MM.1S (cell line): ENCODE results near the gene AFAP1.

Experiments used
- DNase-seq: peaks from one replicate; pipeline ENCODE4 v3.0.0-alpha.2; 2015
- H2AFZ ChIP-seq: fragments of 300-600 bp; sonication (generic); 2 replicates; pipeline ENCODE4 v1.6.0; 2016; ENCODE audit warnings: antibody characterized with exemption, low read length
- H3F3A ChIP-seq: fragments of 300-600 bp; sonication (generic); 2 replicates; pipeline ENCODE4 v1.6.1; 2016; ENCODE audit warnings: mild to moderate bottlenecking, antibody characterized with exemption, low read length, moderate library complexity, mixed read lengths; ENCODE audit not compliant: insufficient read depth
- H3K27ac ChIP-seq: fragments of 300-600 bp; sonication (generic); 2 replicates; pipeline ENCODE4 v1.5.1; 2016; ENCODE audit warnings: mild to moderate bottlenecking, low read length
- H3K27me3 ChIP-seq: fragments of 300-600 bp; sonication (generic); replicated peaks from 2 replicates; pipeline ENCODE4 v1.6.0; 2016; ENCODE audit warnings: low read length; ENCODE audit not compliant: insufficient read depth
- H3K36me3 ChIP-seq: fragments of 300-600 bp; sonication (generic); replicated peaks from 2 replicates; pipeline ENCODE4 v1.6.1; 2016; ENCODE audit warnings: mild to moderate bottlenecking, low read length, mixed read lengths; ENCODE audit not compliant: insufficient read depth
- H3K4me1 ChIP-seq: fragments of 300-600 bp; sonication (generic); 2 replicates; pipeline ENCODE4 v1.6.1; 2016; ENCODE audit warnings: low read length, mixed read lengths
- H3K4me2 ChIP-seq: fragments of 300-600 bp; sonication (generic); 2 replicates; pipeline ENCODE4 v1.6.0; 2016; ENCODE audit warnings: low read depth, low read length
- H3K4me3 ChIP-seq: fragments of 300-600 bp; sonication (generic); 2 replicates; pipeline ENCODE4 v1.5.1; 2016; ENCODE audit warnings: low read length, mixed read lengths
- H3K79me2 ChIP-seq: fragments of 300-600 bp; sonication (generic); 2 replicates; pipeline ENCODE4 v1.6.1; 2016; ENCODE audit warnings: mixed run types, low read length, mixed read lengths
- H3K9ac ChIP-seq: fragments of 300-600 bp; sonication (generic); 2 replicates; pipeline ENCODE4 v1.6.1; 2016; ENCODE audit warnings: low read length, mixed read lengths
- H3K9me2 ChIP-seq: fragments of 300-600 bp; sonication (generic); replicated peaks from 2 replicates; pipeline ENCODE4 v1.6.1; 2016; ENCODE audit warnings: mild to moderate bottlenecking, low read length, mixed read lengths; ENCODE audit not compliant: insufficient read depth
- H3K9me3 ChIP-seq: fragments of 300-600 bp; sonication (generic); replicated peaks from 2 replicates; pipeline ENCODE4 v1.6.1; 2016; ENCODE audit warnings: mild to moderate bottlenecking, low read length, mixed read lengths; ENCODE audit not compliant: insufficient read depth
- H4K20me1 ChIP-seq: fragments of 300-600 bp; sonication (generic); 2 replicates; pipeline ENCODE4 v1.6.1; 2016; ENCODE audit warnings: mild to moderate bottlenecking, low read length, moderate library complexity, mixed read lengths; ENCODE audit not compliant: insufficient read depth
- EZH2 ChIP-seq: fragments of 300-600 bp; sonication (generic); optimal IDR thresholded peaks from 2 replicates; pipeline ENCODE3; 2017; ENCODE audit warnings: low read depth, mild to moderate bottlenecking, antibody characterized with exemption, low read length, mixed read lengths
- EZH2phosphoT487 ChIP-seq: fragments of 300-600 bp; sonication (generic); IDR thresholded peaks from 2 replicates; pipeline ENCODE4 v1.6.1; 2018; ENCODE audit warnings: antibody characterized with exemption, low read length
- TF ChIP-seq, protein P1 (sequence below): fragments of 300-600 bp; sonication (generic); IDR thresholded peaks from 2 replicates; pipeline ENCODE4 v1.5.1; 2016; ENCODE audit warnings: antibody characterized with exemption, low read length, mixed read lengths

AFAP1 gene

DNA sequence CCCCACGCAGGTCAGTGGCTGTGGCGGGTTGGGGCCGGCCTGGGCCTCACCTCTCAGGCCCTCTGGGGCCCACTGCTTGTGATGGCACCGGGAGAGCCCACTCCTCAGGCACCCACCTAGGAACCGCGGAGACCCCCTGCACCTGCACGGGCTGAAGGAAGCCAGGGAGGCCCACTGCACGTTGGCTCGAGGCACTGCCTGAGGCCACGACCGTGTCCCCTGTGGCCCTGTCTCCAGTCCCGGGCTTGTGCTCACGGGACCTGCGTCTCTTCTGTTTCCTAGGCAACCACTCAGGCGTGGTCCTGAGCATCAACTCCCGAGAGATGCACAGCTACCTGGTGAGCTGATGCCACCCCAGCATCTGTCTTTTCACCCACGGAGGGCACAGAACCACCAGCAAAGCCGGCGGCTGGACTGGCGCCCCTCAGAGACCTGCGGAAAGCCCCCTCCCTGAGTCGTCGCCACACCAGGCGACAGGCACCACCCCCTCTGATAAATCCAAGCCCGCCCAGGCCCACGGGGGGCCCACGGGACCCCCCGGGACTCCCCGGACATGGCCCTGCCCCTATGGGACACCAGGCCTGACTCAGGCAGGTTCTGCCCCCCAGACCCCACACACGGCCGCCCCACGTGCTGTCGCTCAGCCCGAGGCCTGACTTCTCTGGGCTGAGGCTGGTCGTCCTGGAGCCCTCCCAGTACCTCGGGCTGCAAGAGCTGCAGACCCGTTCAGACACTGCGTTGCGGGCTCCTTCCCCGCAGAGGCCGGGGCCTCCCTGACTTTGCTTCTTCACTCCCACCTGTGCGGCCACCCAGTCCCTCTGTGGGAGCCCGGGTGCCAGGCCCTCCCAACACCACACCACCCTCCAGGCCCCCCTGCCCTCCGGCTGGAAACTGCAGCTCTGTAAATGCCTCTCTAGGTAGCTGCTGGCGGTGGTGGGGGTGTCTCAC, 199.5 kb downstream of the AFAP1 start:
- no peak for DNase-seq
- Histone ChIP-seq H4K20me1 (no peaks in the 10 kb centered on the region), H3K4me2 (no peak overlapping the region), H3K9me3 (no peaks in the 10 kb centered on the region), H3K9ac (no peak overlapping the region), H2AFZ (no peak overlapping the region), H3K4me3 (no peak overlapping the region), H3K9me2 (no peaks in the 10 kb centered on the region), H3K79me2 (no peaks in the 10 kb centered on the region), H3F3A (no peaks in the 10 kb centered on the region), H3K4me1 (peaks cover 8% of the 10 kb centered on the region), H3K36me3 (no peaks in the 10 kb centered on the region), H3K27ac (no peak overlapping the region), H3K27me3 (peaks cover 82% of the 10 kb centered on the region)
- TF ChIP-seq EZH2 (no peak), EZH2phosphoT487 (no peak)
- TF ChIP-seq, protein P1, sequence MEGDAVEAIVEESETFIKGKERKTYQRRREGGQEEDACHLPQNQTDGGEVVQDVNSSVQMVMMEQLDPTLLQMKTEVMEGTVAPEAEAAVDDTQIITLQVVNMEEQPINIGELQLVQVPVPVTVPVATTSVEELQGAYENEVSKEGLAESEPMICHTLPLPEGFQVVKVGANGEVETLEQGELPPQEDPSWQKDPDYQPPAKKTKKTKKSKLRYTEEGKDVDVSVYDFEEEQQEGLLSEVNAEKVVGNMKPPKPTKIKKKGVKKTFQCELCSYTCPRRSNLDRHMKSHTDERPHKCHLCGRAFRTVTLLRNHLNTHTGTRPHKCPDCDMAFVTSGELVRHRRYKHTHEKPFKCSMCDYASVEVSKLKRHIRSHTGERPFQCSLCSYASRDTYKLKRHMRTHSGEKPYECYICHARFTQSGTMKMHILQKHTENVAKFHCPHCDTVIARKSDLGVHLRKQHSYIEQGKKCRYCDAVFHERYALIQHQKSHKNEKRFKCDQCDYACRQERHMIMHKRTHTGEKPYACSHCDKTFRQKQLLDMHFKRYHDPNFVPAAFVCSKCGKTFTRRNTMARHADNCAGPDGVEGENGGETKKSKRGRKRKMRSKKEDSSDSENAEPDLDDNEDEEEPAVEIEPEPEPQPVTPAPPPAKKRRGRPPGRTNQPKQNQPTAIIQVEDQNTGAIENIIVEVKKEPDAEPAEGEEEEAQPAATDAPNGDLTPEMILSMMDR = no peak

DNA sequence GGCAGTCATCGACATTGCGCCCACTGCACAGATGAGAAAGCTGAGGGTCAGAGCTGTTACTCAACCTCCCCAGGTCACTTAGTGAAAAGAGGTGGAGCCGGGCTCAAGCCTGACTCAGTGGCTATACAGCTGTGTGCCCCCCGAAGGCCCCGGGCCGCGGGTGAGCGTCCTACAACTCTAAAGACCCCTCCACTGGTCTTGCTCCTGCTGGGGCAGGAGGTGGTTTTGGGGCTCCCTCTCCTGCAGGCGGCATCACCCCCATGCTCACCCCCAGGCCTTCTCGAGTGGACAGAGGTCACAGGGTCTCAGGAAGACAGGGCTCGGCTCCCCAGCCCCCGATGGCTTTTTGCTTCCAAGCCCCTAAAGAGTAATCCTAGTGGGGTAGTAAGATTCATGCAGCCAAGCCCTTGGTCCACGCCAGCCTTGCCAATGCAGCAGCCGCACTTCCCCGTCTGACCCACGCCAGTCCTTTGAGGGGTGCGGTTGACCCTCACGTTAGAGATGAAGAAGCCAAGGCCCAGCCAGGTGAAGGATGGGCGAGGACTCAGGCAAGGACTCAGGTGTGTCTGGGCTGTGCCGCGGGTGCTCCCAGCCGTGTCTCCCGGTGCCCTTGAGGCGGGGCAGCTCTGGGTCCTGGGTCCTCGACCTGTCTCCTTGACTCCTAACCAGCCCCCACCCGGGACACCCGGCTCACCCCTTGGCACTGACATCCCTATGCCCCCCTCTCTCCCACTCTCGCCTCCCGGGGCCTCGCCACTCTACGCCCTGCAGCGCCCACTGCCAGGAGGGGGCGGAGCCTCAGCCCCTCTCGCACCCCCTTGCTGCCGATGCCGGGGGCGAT, 200.4 kb downstream of the AFAP1 start:
- H3K27me3 ChIP-seq = peaks cover 84% of the 10 kb centered on the region
- H3K4me2 ChIP-seq = no peak overlapping the region

DNA sequence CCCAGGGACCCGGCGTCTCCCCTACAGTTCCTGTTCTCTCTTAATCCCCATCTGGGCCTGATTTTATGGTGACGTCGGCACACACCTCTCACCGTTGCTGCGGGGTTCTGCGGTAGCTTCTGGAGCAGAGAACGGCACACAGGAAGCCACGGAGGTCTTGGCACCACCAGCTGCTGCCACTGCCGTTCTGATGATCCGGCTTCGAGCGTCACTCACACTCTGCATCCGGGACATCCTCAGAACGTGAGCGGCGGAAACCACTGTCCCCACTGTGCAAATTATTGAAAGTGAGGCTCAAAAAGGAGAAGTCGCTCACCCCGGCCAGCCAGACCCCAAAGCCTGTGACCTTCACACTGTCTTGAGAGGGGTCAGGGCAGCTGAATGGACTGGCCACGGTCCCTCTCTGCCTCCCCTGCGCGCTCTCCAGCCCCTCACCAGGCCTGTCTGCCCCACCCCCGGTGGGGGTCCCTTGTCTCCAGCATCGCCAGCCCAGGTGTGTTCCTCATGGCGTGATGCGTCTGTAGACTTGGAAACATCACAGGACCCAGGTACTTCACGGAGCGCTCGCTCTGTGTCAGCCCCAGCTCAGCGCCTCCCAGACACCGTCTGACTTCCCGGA, 201.1 kb downstream of the AFAP1 start:
- no peaks in the 10 kb centered on the region for H3K36me3 ChIP-seq
- no peak overlapping the region for H3K4me2 ChIP-seq
- H3K9me2 ChIP-seq = no peaks in the 10 kb centered on the region
- peaks cover 90% of the 10 kb centered on the region for H3K27me3 ChIP-seq
- no peaks in the 10 kb centered on the region for H3K9me3 ChIP-seq
- H2AFZ ChIP-seq = no peak overlapping the region
- no peaks in the 10 kb centered on the region for H4K20me1 ChIP-seq
- H3F3A ChIP-seq = no peaks in the 10 kb centered on the region
- no peak overlapping the region for H3K9ac ChIP-seq
- H3K4me3 ChIP-seq = no peak overlapping the region
- no peaks in the 10 kb centered on the region for H3K79me2 ChIP-seq
- DNase-seq = no peak
- no peak for TF ChIP-seq EZH2
- TF ChIP-seq EZH2phosphoT487 = no peak
- TF ChIP-seq, protein P1 = no peak
- no peak overlapping the region for H3K27ac ChIP-seq
- no peaks in the 10 kb centered on the region for H3K4me1 ChIP-seq

More for the DNA sequence above, 200.4 kb downstream of the AFAP1 start:
- Histone ChIP-seq H3K79me2 (no peaks in the 10 kb centered on the region), H3K9me3 (no peaks in the 10 kb centered on the region), H3K4me3 (no peak overlapping the region), H3F3A (no peaks in the 10 kb centered on the region), H3K9ac (no peak overlapping the region), H3K36me3 (no peaks in the 10 kb centered on the region), H3K9me2 (no peaks in the 10 kb centered on the region), H4K20me1 (no peaks in the 10 kb centered on the region), H2AFZ (no peak overlapping the region), H3K27ac (no peak overlapping the region), H3K4me1 (peaks cover 6% of the 10 kb centered on the region)
- no peak for DNase-seq
- TF ChIP-seq EZH2 (no peak), EZH2phosphoT487 (no peak)
- TF ChIP-seq, protein P1 = no peak
